Stimulated activated naive CD4-positive, alpha-beta T cell treated with Interleukin-2 at 50 U/mL for 16 hours (primary cell): ENCODE measurements around the gene CRY2.

Experiments
- DNase-seq: peaks from one replicate; lab custom pipeline; 2025; lab: John Stamatoyannopoulos, UW

CRY2 gene

DNA sequence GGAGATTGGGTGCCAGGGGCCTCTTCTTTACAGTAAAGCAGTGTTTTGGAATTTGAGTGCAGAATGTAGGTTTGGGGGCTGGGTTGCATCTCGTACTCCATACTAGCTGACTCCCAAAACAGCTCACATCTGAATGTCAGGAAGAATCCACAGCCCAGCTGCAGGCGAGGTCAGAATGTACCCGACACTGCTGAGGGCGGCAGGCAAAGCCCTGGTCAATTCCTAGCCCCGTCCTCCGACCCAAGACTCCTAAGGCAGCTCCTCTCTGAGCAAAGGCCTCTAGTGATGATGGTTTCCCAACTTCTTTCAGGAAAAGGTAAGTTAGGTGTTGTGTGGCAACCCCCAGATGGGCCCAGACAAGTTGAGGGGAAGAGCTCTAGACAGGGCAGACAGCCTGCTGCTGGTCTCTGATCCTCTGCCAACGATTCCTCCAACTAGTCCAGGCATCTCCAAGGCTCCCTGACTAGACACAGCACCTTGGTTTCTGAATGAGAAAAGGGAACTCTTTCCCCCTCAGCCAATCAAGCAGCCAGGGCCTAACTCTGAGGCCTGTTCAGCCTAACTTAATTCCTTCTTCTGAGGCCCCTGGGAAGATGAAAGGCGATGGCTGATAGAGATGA is 83.8 kb downstream of the CRY2 start:
- DNase-seq: no peak

- no peak for DNase-seq
These were observed 84.5 kb downstream of the CRY2 start for GRCh38 chr11:45931739-45932138.

GRCh38 chr11:45932217-45932616 is 84.9 kb downstream of the CRY2 start:
- DNase-seq: no peak
